Esophagus muscularis mucosa (tissue), 3 donors: Measurements from ENCODE around the gene FOXRED1.

Source experiments
- POLR2A ChIP-seq: fragments of 450-650 bp; IDR thresholded peaks from one replicate; pipeline ENCODE4 v1.6.1; 2017; ENCODE audit warnings: antibody characterized with exemption, moderate library complexity, mild to moderate bottlenecking, low read depth
- TF ChIP-seq, protein P1 (sequence below), 3 experiments: fragments of 200-600 bp in 2 of 3; fragments of 450-650 bp in 1 of 3; sonication (generic) in 2 of 3; IDR thresholded peaks; one replicate each; pipeline ENCODE4 v1.5.1; 2017 to 2019; ENCODE audit warnings: antibody characterized with exemption in 3 of 3, mild to moderate bottlenecking in 2 of 3, moderate library complexity in 1 of 3

DNA sequence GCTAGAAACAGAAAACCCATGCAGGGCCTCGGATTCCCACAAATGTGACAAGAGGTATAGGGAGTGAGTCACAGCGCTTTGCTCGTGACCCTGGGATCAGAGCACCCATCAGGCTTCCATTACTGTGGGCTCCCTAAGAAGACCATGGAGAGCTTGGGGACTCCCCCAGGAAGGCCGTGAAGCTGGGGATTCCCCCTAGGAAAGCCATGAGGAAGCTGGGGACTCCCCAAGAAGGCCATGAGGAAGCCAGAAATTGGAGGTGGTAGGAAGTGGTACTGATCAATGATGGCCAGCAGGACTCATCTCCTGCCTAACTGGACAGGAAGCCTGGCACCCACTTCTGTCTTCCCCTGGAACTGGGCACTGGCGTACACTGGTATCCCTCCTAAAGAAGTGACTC lies 24.8 kb downstream of the FOXRED1 start:
- TF ChIP-seq, protein P1, sequence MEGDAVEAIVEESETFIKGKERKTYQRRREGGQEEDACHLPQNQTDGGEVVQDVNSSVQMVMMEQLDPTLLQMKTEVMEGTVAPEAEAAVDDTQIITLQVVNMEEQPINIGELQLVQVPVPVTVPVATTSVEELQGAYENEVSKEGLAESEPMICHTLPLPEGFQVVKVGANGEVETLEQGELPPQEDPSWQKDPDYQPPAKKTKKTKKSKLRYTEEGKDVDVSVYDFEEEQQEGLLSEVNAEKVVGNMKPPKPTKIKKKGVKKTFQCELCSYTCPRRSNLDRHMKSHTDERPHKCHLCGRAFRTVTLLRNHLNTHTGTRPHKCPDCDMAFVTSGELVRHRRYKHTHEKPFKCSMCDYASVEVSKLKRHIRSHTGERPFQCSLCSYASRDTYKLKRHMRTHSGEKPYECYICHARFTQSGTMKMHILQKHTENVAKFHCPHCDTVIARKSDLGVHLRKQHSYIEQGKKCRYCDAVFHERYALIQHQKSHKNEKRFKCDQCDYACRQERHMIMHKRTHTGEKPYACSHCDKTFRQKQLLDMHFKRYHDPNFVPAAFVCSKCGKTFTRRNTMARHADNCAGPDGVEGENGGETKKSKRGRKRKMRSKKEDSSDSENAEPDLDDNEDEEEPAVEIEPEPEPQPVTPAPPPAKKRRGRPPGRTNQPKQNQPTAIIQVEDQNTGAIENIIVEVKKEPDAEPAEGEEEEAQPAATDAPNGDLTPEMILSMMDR (IDR thresholded peaks at IDR 0.05): no peak
- TF ChIP-seq POLR2A: no peak
